Measurements from ENCODE around the gene GNAI3. TPM values are rescaled to one million over a fixed set of nuclear protein-coding genes. Genes with fewer than 3 reads are reported as not detected.

The GNAI3 gene
- total RNA-seq, 1 experiment from 2014 or later: 6.4 TPM

- H3K36me3 Mint-ChIP-seq (ENCODE audit: insufficient read depth, unreplicated experiment): no peaks in the 10 kb centered on the region
- no peaks in the 10 kb centered on the region for H3K36me3 ChIP-seq (ENCODE audit: control insufficient read depth, insufficient read depth, low read length)
- POLR2A ChIA-PET: interaction anchor here (0.6 to 1.7 kb wide), 2 partner anchors 22 to 359 kb away, joined by 3 to 14 read pairs; partner anchors contain the start of gene GNAI3
- no peaks in the 10 kb centered on the region for H3K27me3 ChIP-seq (replicated peaks; ENCODE audit: control insufficient read depth, insufficient read depth, low read length)
- no peaks in the 10 kb centered on the region for H3K9me3 Mint-ChIP-seq (ENCODE audit: unreplicated experiment)
- H3K4me3 ChIP-seq (ENCODE audit: low read depth, low read length): no peak overlapping the region
- no peaks in the 10 kb centered on the region for H3K27me3 Mint-ChIP-seq (ENCODE audit: insufficient read depth, unreplicated experiment)
- BruUV-seq (replicated peaks): no TSS peak
- peaks cover 9% of the 10 kb centered on the region for H3K4me1 Mint-ChIP-seq (ENCODE audit: low read depth, unreplicated experiment)
- CTCF ChIA-PET: interaction anchor here (1.3 kb wide), 1 partner anchor 25 kb away, joined by 7 read pairs; no protein-coding TSS in a partner anchor
- H3K4me3 Mint-ChIP-seq (ENCODE audit: unreplicated experiment): no peak overlapping the region
- H3K9me3 ChIP-seq: no peaks in the 10 kb centered on the region
- no peak for TF ChIP-seq CTCF (IDR thresholded peaks at IDR 0.05; ENCODE audit: insufficient read depth in 1 of 2, low read depth in 1 of 2, low read length in 1 of 2, severe bottlenecking in 1 of 2, unreplicated experiment in 1 of 2)
- H3K4me1 ChIP-seq: peaks cover 25% of the 10 kb centered on the region
- intact Hi-C loops (cut with micrococcal nuclease; ENCODE audit: unreplicated experiment): no loop called here
- peak in 1 of 2 experiments; percentile 24 for DNase-seq
- H3K27ac Mint-ChIP-seq (ENCODE audit: unreplicated experiment): no peak overlapping the region
Observed at GRCh38 chr1:109570414-109570813, 22.0 kb downstream of the GNAI3 start.

- DNase-seq: no peak
- ChIA-PET CTCF (no interaction called here), POLR2A (no interaction called here)
- Mint-ChIP-seq H3K27me3 (ENCODE audit: insufficient read depth, unreplicated experiment) (no peaks in the 10 kb centered on the region), H3K27ac (ENCODE audit: unreplicated experiment) (no peak overlapping the region), H3K9me3 (ENCODE audit: unreplicated experiment) (no peaks in the 10 kb centered on the region), H3K4me1 (ENCODE audit: low read depth, unreplicated experiment) (no peaks in the 10 kb centered on the region), H3K36me3 (ENCODE audit: insufficient read depth, unreplicated experiment) (peaks cover 3% of the 10 kb centered on the region), H3K4me3 (ENCODE audit: unreplicated experiment) (no peak overlapping the region)
- no peaks in the 10 kb centered on the region for H3K9me3 ChIP-seq
- H3K36me3 ChIP-seq (ENCODE audit: control insufficient read depth, insufficient read depth, low read length): no peaks in the 10 kb centered on the region
- no peak overlapping the region for H3K4me3 ChIP-seq (ENCODE audit: low read depth, low read length)
- intact Hi-C loops (cut with micrococcal nuclease; ENCODE audit: unreplicated experiment): no loop called here
- no peaks in the 10 kb centered on the region for H3K27me3 ChIP-seq (replicated peaks; ENCODE audit: control insufficient read depth, insufficient read depth, low read length)
- peaks cover 13% of the 10 kb centered on the region for H3K4me1 ChIP-seq
- no peak for TF ChIP-seq CTCF (IDR thresholded peaks at IDR 0.05; ENCODE audit: insufficient read depth in 1 of 2, low read depth in 1 of 2, low read length in 1 of 2, severe bottlenecking in 1 of 2, unreplicated experiment in 1 of 2)
- no TSS peak for BruUV-seq (replicated peaks)
Observed at GRCh38 chr1:109573785-109574184, 25.4 kb downstream of the GNAI3 start.

GRCh38 chr1:109578947-109579443, 30.6 kb downstream of the GNAI3 start:
- CTCF ChIA-PET: no interaction called here
- no peaks in the 10 kb centered on the region for H3K9me3 ChIP-seq
- H3K4me1 ChIP-seq: no peaks in the 10 kb centered on the region
- BruUV-seq (replicated peaks): no TSS peak
- Mint-ChIP-seq H3K27me3 (ENCODE audit: insufficient read depth, unreplicated experiment) (no peaks in the 10 kb centered on the region), H3K4me1 (ENCODE audit: low read depth, unreplicated experiment) (no peaks in the 10 kb centered on the region), H3K27ac (ENCODE audit: unreplicated experiment) (no peak overlapping the region), H3K36me3 (ENCODE audit: insufficient read depth, unreplicated experiment) (peaks cover 14% of the 10 kb centered on the region), H3K9me3 (ENCODE audit: unreplicated experiment) (no peaks in the 10 kb centered on the region), H3K4me3 (ENCODE audit: unreplicated experiment) (no peak overlapping the region)
- intact Hi-C loops (cut with micrococcal nuclease; ENCODE audit: unreplicated experiment): no loop called here
- TF ChIP-seq CTCF (IDR thresholded peaks at IDR 0.05; ENCODE audit: insufficient read depth in 1 of 2, low read depth in 1 of 2, low read length in 1 of 2, severe bottlenecking in 1 of 2, unreplicated experiment in 1 of 2): no peak
- H3K4me3 ChIP-seq (ENCODE audit: low read depth, low read length): no peak overlapping the region
- DNase-seq: no peak
- no peaks in the 10 kb centered on the region for H3K36me3 ChIP-seq (ENCODE audit: control insufficient read depth, insufficient read depth, low read length)
- H3K27me3 ChIP-seq (replicated peaks; ENCODE audit: control insufficient read depth, insufficient read depth, low read length): no peaks in the 10 kb centered on the region
- POLR2A ChIA-PET: no interaction called here

Measured in Caco-2 (cell line).